ENCODE data around the gene CNTN5. TPM values are rescaled to one million over a fixed set of nuclear protein-coding genes. Genes with fewer than 3 reads are reported as not detected.

The CNTN5 gene
- total RNA-seq, 1 experiment from 2014 or later: not detected

- no peak overlapping the region for H3K56ac ChIP-seq (ENCODE audit: insufficient read length, low read depth, low read length)
- H3T11ph ChIP-seq (ENCODE audit: low read length): no peak overlapping the region
- H2BK120ac ChIP-seq (ENCODE audit: low read depth, low read length, poor library complexity, severe bottlenecking): no peak overlapping the region
- no peaks in the 10 kb centered on the region for H3K27me3 ChIP-seq (ENCODE audit: insufficient read depth, low read length)
- H3K9me3 Mint-ChIP-seq: 0 out of 5 replicates have a peak, but pooled peaks cover 0 to under 1% of the 10 kb centered on the region in 2 experiments
- H2BK15ac ChIP-seq (ENCODE audit: low read depth, low read length): no peak overlapping the region
- no peak overlapping the region for H3K18ac ChIP-seq (ENCODE audit: insufficient read length, low read depth, low read length)
- no peak overlapping the region for H3K4me2 ChIP-seq (ENCODE audit: insufficient read depth, insufficient read length, low read length)
- no peak overlapping the region for H4K5ac ChIP-seq (ENCODE audit: insufficient read length, low read depth, low read length)
- H4K8ac ChIP-seq (replicated peaks; ENCODE audit: insufficient read length, low read depth, low read length): no peak overlapping the region
- no peak overlapping the region for H2AK5ac ChIP-seq (ENCODE audit: insufficient read length, low read length)
- no peaks in the 10 kb centered on the region for H3K9me3 ChIP-seq (ENCODE audit: control insufficient read depth, low read depth, low read length)
- no peak overlapping the region for H3K14ac ChIP-seq (ENCODE audit: insufficient read depth, low read length)
- H3K9ac ChIP-seq (ENCODE audit: extremely low read depth, insufficient read length, low read length): no peak overlapping the region
- no peaks in the 10 kb centered on the region for H3K79me1 ChIP-seq (ENCODE audit: insufficient read depth, low read depth, low read length, poor library complexity, severe bottlenecking)
- no peak overlapping the region for H3K4me3 Mint-ChIP-seq
- H2BK5ac ChIP-seq (ENCODE audit: insufficient read length, low read length): no peak overlapping the region
- no peaks in the 10 kb centered on the region for H3K4me1 ChIP-seq (ENCODE audit: insufficient read depth, low read length)
- no peaks in the 10 kb centered on the region for H3K79me2 ChIP-seq (ENCODE audit: insufficient read depth, low read length)
- no peaks in the 10 kb centered on the region for H3K36me3 Mint-ChIP-seq (ENCODE audit: insufficient read depth in 1 of 3, low read depth in 3 of 3)
- no peak overlapping the region for H4K91ac ChIP-seq (ENCODE audit: insufficient read length, low read depth, low read length)
- no peak for TF ChIP-seq CTCF (conservative IDR thresholded peaks at IDR 0.05)
- H3K23ac ChIP-seq (ENCODE audit: insufficient read length, low read depth, low read length): no peak overlapping the region
- H2AFZ ChIP-seq (ENCODE audit: low read length): no peak overlapping the region
- H2BK20ac ChIP-seq (ENCODE audit: low read depth, low read length, poor library complexity, severe bottlenecking): no peak overlapping the region
- no peaks in the 10 kb centered on the region for H3K27me3 Mint-ChIP-seq (ENCODE audit: low read depth)
- no peaks in the 10 kb centered on the region for H4K20me1 ChIP-seq (ENCODE audit: control insufficient read depth, insufficient read depth, insufficient read length)
- H2BK12ac ChIP-seq (ENCODE audit: insufficient read length, low read depth, low read length): no peak overlapping the region
- DNase-seq: no peak
- H3K4ac ChIP-seq (ENCODE audit: low read depth, low read length): no peak overlapping the region
- H3K27ac Mint-ChIP-seq: no peak overlapping the region
- H3K4me1 Mint-ChIP-seq: no peaks in the 10 kb centered on the region
- no CpG with 5 or more reads among the region's 2 CpGs for WGBS (ENCODE audit: extremely low coverage, insufficient read length, low lambda C conversion rate)
- no peaks in the 10 kb centered on the region for H3K23me2 ChIP-seq (ENCODE audit: insufficient read length, low read depth, low read length, poor library complexity, severe bottlenecking)
- H3K27ac ChIP-seq (ENCODE audit: insufficient read length, low read depth, low read length): no peak overlapping the region
Measured at GRCh38 chr11:99537681-99538080, 516.9 kb downstream of the CNTN5 start.
